Endothelial cell of hepatic sinusoid (primary cell): ENCODE data around the gene IQCH.
"Not testable (repeated sequence)": the region's sequence is repeated elsewhere in the genome, so short reads cannot be mapped to it uniquely, and the experiment has no call there.

Experiments used
- in situ Hi-C: cut with HindIII; loops from 2 replicates; pipeline ENCODE4 v1.10.0; 2017; ENCODE audit warnings: low sequenced_read_pairs

Gene IQCH

DNA sequence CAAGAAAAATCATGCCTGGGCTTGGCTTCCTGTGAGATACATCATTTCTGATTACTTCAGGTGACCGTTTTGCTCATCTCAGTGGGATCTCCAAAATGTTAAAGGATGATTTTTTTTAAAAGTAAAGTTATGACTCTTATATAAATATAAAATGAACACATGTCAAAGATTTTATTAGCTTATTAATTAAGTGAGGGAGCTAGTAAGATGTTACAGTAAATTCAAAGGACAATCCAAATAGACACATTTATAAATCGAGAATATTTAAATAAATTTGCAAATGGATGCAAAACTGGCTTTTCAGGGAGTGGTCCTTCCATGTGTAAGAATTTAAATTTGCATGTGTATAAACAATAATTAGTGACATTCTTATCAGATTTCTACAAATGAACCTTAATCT lies 87.0 kb downstream of the IQCH start:
- in situ Hi-C loops, result no loop called here

DNA sequence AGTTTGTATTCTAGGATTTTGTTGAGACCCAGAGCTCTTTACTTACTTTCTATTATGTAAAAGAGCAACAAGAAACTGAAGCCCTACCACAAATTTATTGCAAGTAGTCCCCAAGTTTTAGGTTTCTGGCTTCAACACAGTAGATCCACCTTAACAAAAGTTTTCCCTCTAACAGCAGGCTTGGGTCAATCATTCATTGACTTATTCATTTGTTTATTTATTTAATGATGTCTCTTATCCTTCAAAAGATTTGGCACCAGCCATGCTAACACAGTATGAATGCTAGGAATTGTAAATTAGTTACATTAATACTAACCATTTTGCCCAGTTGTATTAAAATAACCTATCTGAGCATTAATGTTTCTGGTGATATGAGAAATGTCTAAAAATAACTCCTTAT lies 88.6 kb downstream of the IQCH start:
- in situ Hi-C loops, result no loop called here

DNA sequence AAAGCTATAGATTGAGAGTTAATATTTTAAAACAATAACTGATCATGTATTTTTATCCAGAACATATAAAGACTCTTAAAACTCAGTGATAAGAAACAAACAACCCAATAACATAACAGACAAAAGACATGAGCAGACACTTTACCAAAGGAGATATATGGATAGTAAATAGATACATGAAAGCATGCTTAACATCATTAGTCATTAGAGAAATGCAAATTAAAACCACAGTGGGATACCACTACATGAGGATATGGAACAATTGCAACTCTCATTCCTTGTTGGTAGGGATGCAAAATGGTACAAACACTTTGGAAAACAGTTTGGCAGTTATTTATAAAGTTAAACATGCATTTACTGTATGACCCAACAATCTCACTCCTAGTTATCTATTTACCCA lies 95.0 kb downstream of the IQCH start:
- in situ Hi-C loops, result no loop called here

DNA sequence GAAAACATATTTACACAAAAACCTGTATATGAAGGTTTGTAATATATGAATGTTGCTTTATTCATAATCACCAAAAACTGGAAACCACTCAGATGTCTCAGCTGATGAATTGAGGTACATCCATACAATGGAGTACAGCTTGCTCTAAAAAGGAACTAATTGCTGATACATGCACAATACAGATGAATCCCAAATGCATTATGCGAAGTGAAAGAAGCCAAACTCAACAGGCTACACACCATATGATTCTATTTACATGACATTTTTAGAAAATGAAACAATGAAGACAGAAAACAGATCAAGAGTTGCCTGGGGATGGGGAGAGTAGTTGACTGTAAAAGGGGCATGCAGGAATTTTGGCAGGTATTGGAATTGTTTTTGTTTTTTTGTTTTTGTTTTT lies 95.5 kb downstream of the IQCH start:
- in situ Hi-C loops, result no loop called here

DNA sequence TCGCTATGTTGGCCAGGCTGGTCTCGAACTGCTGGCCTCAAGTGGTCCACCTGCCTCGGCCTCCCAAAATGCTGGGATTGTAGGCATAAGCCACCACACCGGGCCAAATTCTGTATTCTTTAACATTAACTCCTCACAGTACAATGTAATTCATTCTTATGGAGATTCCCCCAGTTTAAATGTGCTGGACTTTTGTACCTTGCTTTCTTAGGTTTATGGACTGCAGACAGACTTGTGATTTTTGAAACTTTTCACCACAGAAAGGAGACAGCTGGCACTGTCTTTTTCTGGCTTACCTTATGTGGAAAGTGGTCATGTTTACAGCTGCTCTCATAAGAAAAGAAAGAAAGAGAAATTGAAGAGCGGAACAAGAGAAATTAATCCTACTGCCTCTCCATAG lies 103.8 kb downstream of the IQCH start:
- in situ Hi-C loops, result no loop called here

DNA sequence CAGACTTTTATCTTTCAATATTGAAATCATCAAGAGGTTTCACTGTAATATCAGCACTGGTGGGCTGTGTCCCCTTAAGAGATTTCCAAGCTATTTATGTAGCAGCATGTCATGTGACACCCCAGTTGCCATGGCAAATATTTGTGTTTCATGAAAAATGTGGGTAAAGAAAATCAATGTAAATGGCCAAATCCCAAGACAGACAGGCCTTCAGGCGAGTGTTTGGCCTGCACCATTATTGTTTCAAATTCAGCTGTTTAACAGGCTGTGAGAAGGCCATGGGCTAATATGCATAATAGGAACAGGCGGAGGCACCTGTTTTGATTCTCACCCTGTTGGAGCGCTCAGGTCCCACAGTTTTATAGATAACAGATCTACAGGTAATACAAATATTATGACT lies 104.2 kb downstream of the IQCH start:
- in situ Hi-C loops, result no loop called here

DNA sequence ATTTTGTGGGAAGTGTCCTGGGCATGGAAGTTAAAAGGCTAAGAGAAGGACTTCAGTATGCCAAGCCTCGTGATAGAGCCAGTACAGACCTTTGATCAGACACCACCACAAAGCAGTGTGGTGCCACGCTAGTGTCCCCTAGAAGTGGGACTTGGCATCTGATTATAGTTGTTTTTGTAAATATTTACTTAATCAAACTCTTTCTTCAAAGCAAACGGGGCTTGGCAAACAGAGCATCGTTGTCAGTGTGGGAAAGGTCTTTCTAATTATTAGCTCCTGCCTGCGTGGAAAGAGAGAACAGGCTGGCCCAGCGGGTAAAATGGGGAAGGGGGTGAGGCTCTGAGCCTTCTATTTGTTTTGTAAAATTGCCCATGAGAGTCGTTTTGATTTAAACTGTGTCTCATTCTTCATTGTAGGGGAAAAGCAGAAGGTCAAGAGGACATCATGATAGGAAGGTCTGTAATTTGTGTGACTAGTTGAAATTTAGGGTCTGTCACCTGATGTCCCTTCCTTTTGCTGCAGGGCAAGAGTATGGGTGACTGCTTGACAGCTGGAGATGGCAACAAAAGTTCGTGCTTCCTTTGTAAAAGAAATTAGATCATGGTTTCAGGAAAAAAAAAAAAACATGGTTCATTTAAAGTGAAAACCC lies 105.0 kb downstream of the IQCH start:
- in situ Hi-C loops, result no loop called here

DNA sequence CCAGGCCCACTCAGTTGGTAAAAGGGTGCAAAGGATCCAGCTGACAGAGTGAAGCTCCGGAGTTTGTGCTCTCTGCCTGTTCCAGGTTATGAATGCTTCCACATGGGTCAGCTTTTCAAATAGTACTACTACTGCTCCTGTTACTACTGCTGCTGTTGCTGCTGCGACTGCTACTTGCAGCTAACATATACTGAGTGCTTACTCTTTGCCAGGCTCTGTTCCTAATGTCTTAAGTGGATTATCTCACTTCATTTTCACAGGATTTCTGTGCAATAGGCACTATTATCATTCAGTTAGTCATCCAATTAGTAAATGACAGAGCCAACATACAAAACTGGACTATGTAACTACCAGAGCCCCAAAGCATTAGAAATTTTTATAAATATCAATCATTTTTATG lies 106.5 kb downstream of the IQCH start:
- in situ Hi-C loops, result no loop called here

DNA sequence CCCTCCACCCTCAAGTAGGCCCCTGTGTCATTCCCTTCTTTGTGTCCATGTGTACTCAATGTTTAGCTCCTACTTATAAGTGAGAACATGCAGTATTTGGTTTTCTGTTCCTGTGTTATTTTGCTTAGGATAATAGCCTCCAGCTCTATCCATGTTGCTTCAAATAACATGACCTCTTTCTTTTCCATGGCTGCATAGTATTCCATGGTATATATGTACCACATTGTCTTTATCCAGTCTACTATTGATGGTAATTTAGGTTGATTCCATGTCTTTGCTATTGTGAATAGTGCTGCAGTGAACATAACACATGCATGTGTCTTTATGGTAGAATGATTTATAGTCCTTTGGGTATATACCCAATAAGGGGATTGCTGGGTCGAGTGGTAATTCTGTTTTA lies 109.1 kb downstream of the IQCH start:
- in situ Hi-C loops, result not testable (repeated sequence)

DNA sequence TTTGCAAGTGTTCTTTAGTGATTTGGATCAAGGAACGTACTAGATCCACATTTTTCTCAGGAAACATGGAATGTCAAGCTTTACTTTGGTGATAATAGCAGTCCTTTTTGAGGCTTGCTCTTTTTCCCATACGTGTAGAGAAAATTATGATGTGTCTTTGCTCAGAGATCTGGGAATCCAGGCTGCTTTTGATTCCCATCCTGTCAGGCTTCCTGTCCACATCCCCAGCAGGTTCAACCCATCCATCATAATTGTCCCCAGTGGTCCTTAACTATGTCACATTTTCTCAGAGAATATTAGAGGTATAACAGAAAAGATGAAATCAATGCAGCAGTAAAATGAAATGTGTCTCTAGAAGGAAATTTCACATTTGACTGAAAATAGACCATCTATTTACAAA lies 111.4 kb downstream of the IQCH start:
- in situ Hi-C loops, result no loop called here

DNA sequence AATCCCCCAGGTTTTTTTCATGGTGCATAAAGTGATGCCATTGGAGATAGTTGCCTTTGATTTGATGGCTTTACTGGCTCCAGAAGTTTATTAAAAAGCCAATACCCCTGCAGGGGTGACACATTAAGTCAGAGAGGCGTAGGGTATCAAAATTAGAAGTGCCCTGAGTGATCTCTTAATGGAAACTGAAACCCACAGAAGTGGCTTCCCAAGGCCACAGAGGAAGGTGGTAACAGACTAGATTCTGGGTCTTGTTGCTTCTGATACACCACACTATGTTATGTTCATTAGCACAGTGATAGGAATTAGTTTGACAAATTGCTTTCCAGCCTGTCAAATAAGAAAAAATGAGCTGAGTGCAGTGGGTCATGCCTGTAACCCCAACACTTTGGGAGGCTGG lies 112.3 kb downstream of the IQCH start:
- in situ Hi-C loops, result no loop called here

DNA sequence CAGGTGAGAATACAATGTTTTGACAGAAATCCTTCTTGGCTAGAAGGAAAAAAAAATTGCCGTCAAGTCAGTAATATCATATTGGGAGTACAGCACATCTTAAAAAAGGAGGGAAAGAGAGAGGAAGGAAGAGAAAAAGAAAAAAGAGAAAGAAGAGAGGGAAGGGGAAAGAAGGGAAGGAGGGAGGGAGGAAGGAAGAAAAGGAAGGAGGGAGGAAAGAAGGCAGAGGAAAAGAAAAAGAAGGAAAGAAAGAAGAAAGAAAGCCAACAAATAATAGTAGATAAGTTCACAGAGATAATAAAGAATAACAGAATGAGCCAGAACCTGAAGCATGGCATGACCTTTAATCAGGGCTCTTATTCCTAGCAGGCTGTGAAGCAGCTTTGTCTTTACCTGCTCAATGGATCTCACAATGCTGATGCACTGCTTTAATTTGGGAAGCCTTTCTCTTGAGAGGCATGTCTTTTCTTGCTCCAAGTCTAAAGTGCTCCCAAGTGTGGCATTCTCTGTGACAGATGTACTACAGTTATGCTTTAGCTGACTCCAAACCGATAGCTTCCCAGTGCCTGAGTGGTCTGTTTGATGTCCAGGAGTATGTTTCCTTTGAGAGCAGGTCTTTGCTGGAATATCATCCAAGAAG lies 114.9 kb downstream of the IQCH start:
- in situ Hi-C loops, result no loop called here

DNA sequence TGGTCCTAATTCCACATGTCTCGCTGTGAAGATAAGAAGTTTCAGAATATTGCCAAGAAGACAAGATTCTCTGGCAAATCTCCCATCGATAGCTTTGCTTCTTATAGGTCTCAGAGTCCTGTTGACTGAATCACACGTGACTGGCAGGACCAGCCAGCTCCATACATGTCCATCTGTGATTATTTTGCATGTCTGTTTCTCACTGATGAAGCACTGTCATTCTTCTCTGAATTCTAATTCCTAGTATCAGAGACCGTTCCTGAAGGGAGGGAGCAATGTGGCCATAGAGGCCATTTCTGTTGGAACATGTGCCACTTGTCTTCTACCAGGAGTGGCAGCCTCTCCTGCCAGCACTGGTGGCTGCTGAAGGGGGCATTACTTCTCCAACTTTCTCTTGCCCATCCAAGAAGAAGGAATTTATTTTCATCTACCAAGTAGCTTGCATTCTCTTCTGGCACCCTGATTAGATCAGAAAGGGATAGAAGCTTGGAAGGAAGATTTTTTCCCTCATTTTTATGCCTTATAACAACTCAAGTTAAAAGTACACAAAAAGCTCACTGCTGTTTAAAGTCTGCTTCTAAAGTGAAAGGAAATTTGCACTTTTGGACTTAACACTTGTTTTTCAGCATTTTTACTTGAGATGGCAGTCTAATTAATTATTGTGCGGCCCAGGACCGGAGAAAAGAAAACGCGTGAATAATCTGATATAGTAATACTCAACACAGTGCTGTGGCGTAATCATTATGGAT lies 115.8 kb downstream of the IQCH start:
- in situ Hi-C loops, result no loop called here

DNA sequence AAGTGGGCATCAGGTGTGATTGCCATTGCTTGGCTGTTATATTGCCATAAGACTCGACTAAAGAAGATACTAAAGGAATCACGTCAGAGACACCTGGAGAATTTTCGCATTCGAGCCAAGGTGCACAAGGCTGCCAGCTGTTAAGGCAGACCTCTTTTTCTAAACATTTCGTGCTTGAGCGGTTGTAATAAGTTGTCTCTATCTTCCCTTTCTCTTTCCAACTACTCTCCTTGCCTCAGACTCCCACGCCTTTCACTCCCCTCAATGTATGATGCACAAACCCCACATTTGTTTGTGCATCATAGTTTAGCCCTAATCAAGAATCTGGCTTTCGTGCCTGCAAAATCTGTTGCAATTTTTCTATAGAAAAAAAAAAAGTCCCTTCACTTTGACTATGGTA lies 118.0 kb downstream of the IQCH start:
- in situ Hi-C loops, result no loop called here

DNA sequence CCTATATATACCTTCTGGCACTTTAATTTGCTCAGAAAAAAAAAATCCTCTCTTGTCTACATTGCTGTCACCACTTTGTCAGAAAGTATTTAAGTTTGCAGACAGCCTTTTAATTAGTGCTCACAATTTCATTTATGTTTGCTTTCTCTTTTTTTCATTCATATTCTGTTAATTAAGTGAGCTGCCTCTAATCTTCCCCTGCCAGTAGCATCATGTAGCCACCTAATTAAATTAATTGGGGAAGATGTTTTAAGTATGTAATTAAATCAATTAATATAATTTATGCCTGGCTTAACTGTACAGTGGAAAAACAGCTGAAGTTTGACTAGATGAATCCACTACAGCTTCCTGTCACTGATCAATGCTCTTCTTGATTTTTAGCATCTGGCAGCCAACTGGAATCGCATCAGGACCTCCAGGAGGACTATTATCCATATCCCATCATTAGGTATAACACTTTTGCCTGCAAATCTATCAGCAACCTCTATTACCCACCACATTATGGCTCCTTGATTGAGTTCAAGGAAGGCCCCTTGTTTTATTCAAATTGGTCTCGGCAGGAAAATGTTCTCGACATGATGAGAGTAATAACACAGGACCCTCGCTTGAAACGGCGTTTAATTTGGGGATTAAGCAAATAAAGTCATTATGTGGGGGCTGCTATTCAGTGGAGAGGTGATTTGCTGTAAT lies 118.5 kb downstream of the IQCH start:
- in situ Hi-C loops, result no loop called here

DNA sequence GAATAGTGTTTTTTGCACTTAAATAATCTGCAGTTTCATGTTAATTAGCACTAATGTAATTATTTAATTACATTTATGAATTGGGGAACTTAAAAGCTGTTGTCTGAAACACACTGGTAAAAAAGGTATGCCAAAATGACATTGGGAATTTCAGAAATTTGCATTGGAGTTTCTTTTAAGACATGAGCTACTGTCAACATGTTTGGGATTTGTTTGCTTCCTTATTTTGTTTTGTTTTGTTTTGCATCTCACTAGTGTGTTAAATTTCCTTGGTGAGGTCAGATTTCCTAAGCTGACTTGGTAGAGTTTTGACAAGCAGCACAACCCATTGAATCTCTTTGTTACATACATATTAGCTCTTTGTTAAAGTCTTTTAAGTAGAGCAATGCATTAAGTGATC lies 119.4 kb downstream of the IQCH start:
- in situ Hi-C loops, result no loop called here

DNA sequence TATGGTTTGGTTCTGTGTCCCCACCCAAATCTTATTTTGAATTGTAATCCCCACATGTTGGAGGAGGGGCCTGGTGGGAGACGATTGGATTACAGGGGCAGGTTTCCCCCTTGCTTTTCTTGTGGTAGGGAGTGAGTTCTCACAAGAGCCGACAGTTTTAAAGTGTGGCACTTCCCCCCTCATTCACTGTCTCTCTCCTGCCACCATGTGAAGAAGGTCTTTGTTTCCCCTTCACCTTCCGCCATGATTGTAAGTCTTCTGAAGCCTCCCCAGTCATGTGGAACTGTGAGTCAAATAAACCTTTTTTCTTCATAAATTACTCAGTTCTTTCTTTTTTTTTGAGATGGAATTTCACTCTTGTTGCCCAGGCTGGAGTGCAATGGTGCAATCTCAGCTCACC lies 124.9 kb downstream of the IQCH start:
- in situ Hi-C loops, result loop anchor here (5.0 kb wide), 1 partner anchor 33 kb away; no protein-coding TSS in a partner anchor

DNA sequence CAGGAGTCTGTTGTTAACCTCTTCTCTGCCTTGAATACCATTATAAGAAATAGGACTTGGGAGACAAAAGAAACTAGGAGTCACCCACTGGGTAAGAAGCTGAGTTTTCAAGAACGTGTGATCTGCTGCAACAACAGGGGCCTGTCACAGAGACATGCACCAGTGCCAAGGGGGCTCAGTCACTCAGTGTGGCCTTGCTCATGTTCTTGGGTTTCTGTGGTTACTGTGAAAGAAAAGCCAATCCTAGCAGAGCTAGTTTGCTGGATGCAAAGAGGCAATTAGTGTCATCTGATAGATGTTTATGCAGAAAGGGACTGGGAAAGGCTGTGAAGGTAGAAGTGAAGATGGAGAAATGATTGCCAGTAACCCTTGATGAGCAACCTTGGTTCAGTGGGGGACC lies 126.3 kb downstream of the IQCH start:
- in situ Hi-C loops, result no loop called here

DNA sequence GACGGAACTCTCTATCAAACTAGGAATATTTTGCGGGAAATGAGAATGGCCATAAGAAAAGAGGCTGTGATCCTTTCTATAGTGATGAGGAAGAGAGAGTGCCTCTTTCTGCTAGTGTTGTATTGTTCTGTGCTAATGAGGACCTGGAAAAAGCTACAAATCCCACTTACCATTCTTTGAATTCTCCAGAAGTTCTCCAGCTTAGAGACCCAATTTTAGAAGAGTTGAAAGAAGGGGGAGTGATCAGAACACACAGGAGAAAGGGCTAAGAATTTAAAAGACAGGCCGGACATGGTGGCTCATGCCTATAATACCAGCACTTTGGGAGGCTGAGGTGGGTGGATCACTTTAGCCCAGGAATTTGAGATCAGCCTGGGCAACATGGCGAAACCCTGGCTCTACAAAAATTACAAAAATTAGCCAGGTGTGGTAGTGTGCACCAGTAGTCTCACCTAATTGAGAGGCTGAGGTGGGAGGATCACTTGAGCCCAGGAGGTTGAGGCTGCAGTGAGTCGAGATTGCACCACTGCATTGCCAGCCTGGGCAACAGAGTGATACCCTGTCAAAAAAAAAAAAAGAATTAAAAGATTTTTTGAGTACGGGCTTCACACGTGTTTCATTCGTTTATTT lies 126.9 kb downstream of the IQCH start:
- in situ Hi-C loops, result no loop called here

DNA sequence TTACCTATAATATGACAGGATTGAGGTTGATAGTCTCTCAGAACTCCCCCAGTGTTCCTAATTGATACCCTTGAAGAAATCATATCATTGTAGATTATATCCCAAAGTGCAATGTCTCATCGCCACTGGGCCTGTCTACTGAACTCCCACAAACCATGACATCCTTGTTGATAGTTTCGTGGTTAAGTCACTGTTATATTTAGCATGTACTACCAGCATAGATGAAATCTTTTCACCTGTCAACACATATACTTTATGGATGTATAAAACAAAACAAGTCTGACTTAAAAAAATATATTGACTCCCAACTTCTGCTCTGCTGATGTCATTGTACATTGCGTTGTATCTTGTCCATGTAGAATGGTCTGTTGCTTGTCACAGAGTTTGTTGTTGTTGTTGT lies 128.1 kb downstream of the IQCH start:
- in situ Hi-C loops, result no loop called here

DNA sequence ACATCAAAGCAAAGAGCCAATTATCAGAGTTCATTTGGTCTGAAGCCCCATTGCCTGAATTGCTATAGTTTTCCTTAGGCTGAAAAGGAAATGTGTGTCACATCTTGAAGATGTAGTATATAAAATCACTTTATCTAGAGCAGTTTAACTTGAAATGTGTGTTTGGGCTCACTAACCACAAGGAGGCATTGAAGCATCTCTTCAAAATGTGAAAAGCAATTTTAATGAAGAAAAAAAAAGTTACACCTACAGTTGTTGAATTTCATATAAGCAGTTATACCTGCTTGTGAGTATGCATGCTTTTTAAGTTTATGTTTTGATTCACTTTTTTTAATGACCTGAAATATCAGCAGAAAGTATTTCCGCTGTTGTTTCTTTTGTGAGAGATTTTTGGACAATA lies 129.3 kb downstream of the IQCH start:
- in situ Hi-C loops, result no loop called here
